GM18870 (cell line): ENCODE results near the gene TRMT10B.
"Not testable (repeated sequence)": the region's sequence is repeated elsewhere in the genome, so short reads cannot be mapped to it uniquely, and the experiment has no call there.

Experiments used
- ATAC-seq: cut with Tn5 transposase; IDR thresholded peaks from one replicate; pipeline ENCODE4 v1.9.1; 2021; ENCODE audit warnings: moderate library complexity; ENCODE audit not compliant: unreplicated experiment

Gene TRMT10B

DNA sequence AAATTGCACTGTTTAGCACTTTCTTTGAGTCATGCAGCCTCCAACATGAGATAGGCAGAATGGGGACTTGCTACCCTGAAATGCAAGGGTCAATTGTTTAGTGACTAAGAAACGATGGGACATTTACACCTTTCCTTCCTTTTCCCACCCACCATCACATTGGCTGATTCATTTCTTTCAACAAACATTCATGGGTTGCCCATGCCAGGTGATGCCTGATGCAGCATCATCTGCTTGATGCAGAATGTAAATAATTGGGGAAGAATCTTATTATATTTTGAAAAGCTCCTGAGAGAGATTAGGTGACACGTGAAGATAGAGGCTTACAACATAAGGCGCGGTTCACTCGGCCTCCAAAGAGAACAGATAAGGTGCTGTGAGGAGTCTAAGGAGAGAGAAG, 4.5 kb upstream of the TRMT10B start:
- ATAC-seq = no peak

DNA sequence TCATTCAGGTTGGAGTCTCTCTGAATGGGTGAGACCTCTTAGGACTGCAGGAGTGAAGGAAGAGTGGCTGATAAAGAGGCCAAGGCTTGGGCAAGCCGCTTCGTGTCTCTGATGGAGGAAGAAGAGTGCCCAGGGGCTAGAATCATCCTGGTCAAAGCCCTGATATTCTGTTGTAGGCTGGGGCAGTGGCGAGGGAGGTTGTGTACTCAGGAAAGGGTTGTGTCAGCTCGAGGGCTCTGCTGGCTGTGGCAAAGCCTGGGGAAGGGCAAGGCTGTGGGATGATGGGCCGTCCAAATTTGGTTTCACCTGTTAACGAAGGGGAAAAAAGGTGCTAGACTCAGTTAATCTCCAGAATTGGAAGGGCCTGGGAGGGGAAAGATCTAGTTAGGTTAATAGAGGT, 2.4 kb upstream of the TRMT10B start:
- ATAC-seq = no peak

DNA sequence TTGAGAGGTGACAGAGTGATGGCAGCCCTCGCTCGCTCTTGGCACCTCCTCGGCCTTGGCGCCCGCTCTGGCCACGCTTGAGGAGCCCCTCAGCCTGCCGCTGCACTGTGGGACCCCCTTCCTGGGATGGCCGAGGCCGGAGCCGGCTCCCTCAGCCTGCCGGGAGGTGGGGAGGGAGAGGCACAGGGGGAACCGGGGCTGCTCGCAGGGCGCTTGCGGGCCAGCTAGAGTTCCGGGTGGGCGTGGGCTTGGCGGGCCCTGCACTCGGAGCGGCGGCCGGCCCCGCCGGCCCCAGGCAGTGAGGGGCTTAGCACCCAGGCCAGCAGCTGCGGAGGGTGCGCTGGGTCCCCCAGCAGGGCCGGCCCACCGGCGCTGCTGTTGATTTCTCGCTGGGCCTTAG, 1.9 kb upstream of the TRMT10B start:
- ATAC-seq = not testable (repeated sequence)

DNA sequence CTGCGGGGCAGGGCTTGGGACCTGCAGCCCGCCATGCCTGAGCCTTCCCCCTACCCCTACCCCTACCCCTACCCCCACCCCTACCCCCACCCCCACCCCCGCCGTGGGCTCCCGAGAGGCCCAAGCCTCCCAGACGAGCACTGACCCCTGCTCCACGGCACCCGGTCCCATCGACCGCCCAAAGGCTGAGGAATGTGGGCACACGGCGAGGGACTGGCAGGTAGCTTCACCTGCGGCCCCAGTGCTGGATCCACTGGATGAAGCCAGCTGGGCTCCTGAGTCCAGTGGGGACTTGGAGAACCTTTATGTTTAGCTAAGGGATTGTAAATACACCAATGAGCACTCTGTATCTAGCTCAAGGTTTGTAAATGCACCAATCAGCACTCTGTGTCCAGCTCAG, 1.5 kb upstream of the TRMT10B start:
- ATAC-seq = not testable (repeated sequence)

DNA sequence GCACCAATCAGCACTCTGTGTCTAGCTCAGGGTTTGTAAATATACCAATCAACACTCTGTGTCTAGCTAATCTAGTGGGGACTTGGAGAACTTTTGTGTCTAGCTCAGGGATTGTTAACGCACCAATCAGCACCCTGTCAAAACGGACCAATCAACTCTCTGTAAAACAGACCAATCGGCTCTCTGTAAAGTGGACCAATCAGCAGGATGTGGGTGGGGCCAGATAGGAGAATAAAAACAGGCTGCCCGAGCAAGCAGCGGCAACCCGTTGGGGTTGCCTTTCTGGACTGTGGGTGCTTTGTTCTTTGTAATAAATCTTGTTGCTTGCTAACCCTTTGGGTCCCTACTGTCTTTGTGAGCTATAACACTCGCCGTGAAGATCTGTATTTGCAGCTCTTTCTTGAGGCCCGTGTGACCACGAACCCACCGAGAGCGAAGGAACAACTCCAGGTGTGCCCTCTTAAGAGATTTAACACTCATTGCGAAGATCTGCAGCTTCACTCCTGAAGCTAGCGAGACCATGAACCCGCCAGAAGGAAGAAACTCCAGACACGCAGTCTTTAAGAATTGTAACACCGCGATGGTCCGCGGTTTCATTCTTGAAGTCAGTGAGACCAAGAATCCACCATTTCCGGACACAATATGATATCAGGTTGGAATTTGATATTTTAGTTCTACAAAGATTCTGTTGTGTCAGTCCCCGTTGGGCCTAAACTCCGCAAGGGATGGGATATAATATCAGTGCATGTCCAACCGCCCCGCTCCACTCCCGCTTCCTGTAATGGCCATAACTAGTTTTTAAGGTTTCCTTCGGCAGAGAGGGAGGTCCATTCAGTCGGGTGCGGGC, 740 bp upstream of the TRMT10B start:
- no peak for ATAC-seq

DNA sequence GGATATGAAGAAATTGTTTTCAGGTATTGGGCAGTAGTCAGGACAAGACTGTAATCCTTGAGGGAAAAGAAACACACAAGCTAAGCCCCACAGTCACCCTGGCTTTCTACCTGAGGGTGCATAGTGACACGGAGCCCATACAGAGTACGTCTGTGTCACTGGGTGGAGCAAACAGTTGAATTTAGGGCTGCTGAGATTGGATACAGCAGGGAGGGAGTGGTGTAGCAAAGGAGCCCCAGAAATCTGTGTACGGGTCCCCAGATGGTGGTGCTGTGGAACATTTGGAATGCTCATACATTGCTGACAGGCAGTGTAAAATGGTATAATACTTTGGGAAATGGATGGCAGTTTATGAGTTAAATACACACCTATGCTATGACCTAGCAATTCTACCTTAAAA, 5.1 kb downstream of the TRMT10B start:
- no peak for ATAC-seq

DNA sequence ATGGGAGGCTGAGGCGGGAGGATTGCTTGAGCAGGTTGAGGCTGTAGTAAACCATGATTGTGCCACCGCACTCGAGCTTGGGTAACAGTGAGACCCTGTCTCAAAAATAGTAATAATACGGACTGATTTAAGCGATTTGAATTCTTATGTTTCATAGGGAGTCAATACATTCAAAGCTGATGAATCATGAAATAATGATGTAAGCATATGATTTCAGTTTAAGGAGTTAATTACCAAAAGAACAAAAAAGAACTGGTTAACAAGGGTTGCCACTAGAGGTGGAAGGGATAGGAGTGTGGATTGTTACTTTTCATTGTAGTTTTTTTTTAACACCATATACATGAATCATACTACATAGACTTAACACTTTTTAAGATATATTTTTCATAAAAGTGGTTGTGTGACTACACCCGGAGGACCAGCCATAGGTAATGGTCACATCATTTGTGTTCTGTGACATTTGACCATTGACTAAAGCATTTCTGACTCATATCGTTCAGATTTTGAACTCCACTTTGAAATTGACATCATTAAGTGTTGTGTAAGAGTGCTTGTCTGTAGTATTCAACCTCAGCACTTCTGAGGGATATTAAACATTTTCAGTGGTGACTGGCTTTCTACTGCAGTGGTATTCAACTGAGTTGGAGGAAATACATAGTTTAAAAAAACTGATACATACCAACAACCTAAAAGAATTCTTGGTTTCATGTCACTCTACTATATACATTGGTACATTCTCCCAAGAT, 7.0 kb downstream of the TRMT10B start:
- ATAC-seq = no peak

DNA sequence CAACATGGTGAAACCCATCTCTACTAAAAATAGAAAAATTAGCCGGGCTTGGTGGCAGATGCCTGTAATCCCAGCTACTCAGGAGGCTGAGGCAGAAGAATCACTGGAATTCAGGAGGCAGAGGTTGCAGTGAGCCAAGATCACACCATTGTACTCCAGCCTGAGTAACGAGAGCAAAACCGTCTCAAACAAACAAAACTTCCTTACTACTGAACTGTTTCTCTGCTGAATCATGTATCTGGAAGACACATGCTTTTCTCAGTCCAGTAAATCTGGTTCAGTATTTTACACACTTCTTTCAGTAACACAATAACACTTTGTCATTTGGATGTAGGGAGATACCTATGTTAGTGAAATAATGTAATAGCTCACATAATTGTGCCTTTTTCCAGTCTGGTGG, 7.9 kb downstream of the TRMT10B start:
- ATAC-seq = no peak

DNA sequence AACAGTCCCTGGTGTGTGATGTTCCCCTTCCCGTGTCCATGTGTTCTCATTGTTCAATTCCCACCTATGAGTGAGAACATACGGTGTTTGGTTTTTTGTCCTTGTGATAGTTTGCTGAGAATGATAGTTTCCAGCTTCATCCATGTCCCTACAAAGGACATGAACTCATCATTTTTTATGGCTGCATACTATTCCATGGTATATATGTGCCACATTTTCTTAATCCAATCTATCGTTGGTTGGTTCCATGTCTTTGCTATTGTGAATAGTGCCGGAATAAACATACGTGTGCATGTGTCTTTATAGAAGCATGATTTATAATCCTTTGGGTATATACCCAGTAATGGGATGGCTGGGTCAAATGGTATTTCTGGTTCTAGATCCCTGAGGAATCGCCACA, 11.7 kb downstream of the TRMT10B start:
- ATAC-seq = not testable (repeated sequence)

DNA sequence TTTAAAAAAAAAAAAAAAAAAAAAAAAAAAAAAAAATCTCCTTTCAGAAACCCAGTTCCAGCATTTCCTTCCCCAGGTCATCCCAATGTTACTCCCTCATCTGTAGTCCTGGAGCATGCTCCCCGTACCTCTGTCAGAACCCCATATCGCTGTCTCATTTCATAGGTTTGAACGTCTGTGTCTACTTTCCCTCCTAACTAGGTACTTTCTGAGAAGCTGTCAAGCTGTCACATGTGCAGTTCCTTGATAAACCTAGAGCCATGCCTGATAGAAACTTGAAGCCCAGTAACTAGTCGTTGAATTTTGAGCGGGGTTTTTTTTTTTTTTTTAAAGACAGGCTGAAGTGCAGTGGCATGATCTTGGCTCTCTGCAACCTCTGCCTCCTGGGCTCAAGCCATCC, 15.7 kb downstream of the TRMT10B start:
- no peak for ATAC-seq

DNA sequence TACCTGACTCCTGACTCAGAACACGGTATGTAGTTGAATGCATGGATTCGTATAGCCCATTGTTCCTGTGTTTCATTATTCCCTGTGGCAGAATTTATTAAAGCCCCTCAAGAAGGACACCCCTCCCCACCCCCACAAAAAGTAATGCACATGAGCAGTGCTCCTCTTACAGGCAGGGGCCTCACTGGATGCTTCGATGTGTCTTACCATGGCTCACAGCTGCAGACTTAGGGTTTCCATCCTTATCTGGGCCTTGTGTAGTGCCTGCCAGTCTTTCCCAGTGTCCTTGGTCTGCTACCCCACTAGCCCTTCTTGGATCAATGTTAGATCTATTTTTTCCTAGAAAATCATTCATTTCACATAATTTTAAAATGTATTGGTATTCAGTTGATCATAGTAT, 16.4 kb downstream of the TRMT10B start:
- ATAC-seq = no peak

DNA sequence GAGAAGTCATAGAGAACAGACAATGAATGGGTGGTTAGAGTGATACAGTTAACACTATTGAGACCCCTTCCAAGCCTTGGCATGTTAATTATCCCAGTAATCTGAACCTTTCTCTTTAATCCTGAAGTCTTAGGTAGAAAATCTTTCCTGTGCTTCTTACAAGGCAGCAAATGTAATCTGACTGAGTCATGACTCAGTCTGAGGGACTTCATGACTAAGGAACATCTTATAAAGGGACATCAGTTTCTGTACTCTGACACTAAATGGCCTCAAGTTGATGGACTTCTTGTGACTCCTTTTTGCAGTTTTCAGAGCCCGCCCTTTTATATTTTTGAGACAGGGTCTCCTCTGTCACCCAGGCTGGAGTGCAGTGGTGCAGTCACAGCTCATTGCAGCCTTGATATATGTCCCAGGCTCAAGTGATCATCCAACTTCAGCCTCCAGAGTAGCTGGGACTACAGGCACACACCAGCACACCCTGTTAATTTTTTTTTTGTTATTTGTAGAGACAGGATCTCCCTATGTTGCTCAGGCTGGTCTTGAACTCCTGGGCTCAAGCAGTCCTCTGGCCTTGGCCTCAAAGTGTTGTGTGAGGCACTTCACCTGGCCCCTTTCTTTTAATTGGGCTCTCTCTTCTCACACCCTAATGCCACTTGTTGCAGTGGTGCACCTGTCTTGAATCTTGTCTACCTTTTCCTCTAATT, 21.8 kb downstream of the TRMT10B start:
- no peak for ATAC-seq

DNA sequence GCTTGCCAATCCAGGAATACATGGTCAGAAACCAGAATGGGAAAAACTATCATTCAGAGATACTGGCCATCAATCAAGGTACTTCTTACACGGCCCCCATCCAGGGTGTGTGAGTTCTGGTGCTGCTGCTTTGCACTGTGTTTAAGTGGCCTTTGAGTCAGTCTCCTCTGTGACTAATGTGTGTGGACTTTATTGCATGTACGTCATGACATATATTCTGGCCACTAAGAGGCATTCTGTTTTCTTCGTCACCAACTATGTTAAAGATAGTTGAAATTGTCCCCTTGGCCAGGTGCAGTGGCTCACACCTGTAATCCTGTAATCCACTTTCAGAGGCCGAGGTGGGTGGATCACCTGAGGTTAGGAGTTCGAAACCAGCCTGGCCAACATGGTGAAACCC, 22.7 kb downstream of the TRMT10B start:
- ATAC-seq = no peak

DNA sequence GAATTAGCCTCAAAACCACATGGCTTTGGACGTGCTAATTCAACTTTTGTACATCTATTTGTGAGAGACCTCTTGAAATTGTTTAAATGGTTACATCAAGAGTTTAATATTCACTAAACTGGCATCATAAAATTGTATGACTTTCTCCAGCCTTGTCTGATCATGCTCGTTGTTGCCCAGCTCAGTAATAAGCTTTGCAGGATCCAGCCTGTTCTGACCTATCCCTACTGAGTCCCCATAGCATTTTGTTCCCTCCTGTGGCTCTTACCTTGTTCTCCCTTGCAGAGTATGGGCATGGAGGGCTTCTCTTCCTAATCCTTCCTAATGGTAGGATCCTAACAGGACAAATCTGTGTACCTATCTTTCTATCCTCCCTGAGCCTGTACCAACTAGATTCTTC, 24.9 kb downstream of the TRMT10B start:
- ATAC-seq = no peak

DNA sequence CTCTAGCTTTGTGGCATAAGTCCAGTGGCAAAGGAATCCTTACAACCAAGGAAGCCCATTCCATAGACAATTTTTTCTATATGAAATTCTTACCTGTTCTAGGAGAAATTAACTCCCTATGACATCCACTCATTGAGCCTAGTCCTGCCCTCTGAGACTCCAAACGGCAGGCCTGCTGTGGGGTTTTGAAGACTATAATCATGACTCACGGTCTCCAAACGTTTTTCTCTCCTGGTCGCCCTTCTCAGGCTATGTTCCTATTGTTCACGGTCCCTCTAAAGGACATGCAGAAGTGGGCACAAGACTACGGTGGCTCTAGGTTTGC, 30.6 kb downstream of the TRMT10B start:
- no peak for ATAC-seq

DNA sequence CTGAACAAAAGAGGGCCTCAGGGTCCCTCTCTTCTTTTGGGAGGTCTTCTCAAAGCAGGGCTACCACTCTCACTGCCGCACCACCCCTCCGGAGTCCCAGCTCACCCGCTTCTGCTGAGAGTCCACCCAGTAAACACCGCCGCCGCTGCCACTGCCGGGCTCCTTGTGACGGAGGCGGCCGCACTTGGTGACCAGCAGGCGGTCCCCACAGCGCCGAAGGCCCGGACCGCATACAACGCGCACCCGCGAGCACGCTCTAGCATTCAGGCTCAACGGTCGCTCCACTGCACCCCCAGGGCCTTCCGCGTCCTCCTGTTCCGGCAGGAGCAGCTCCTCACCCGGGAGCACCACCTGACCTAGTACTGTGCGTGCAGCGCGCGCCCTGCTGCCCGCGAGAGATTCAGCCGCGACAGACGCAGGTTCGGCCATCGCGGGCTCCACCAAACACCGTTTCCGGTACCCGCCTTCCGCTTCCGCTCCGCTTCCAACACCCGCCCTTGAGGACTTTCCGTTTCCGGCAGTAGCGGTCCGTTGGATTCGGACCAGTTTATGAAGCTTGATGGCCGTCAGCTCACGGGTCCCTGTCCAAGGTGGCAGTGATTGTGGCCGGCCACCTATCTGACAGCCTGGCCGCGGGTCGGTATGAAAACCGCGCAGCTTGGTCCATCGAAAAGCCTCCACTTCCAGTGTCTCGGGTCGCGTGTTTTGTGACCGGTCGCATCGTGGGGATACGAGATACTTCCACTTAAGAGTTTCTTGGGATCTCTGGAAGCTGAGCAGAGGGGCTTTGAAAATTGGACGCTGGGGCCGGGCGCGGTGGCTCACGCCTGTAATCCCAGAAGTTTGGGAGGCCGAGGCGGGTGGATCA, 31.2 kb downstream of the TRMT10B start, which contains the start of gene EXOSC3:
Gene EXOSC3 (minus strand): TSS at position 449 of the 868 bp plus-strand sequence. CDS start 20 bp downstream, at position 429.
- peak; percentile 80 for ATAC-seq

DNA sequence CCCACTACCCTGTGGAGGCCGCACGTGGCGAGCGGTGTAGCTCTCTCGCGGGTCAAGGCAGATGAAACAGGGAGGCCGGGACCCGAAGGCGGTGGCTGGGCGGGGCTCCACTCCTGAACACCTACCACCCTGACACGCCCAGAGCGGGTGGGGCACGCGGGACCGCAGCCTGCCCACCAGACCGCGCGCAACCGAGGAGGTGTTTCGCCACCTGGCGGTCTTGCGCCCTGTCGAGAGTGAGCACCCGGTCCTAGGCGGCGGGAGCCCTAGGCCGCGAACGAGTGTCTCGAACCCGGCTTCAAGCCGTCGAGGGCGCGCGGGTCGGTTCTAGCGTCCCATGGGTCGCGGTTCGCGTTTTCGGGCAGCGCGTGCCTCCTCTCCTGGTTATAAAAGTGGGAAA, 33.5 kb downstream of the TRMT10B start:
- ATAC-seq = no peak

DNA sequence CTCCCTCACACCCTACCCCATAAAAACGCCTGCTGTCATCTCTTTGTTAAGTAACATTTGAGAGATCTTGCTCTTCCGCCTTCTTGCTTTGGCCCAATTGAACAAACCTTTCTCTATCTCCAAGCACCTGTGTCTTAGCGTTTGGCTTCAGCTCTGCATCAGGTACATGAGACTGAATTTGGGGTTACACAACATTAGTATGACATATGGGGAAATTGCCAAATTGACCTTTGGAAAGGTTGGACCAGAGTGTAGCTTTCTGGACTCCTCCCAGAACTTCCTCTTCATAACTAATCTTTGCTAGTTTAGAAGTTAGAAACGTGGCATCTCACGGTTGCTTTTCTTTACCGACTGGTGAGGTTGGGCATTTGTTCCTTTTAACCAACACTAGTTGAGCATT, 34.7 kb downstream of the TRMT10B start:
- no peak for ATAC-seq

DNA sequence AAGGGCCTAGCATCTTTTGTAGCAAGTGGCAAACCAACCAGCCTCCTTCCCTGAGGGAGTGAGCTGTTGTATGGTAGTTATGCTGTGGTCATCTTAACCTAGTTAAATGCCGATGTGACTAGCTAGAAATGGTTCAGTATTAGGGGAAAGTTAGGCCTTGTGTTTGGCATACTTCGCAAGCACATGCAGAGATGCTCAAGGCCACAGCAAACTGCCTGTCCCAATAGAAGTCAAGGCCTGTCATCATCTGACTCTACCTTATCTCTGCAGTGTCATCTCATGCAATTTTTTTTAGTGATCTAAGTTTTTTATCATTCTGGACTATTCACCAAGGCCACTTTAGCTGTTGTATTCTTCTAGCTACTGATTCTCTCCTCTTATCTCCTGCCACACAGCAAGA, 36.5 kb downstream of the TRMT10B start:
- no peak for ATAC-seq

DNA sequence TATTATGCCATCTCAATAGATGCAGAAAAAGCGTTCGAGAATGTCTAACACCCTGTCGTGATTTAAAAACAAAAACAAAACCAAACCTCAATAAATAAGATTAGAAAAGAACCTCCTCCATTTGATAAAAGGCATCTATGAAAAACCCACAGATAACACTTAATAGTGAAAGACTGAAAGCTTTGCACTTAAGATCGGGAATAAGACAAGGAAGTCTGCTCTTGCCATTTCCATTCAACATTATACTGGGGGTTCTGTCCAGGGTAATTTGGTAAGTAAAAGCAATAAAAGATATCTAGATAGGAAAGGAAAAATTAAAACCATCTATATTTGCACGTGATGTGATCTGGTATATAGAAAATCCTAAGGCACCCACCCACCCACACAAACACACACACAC, 38.5 kb downstream of the TRMT10B start:
- no peak for ATAC-seq

DNA sequence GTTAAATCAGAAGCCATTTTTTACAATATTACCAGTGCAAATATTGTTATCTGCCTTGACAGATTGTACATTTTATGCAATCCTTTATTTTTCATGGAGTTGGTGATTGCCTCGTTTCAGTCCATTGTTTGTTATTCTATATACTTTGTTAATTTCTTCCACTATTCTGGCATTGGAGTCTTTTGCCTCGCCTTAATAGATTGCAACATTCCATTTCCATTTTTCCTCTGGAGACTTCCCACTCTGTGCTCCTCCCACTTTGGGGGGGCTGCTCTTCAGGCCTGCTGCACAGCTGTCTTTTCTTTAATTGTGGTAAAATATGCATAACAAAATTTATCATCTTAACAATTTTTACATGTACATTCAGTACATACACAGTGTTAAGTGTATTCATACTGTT, 42.6 kb downstream of the TRMT10B start:
- ATAC-seq = no peak
